ENCODE results near the gene HOMER1.
"Not testable (repeated sequence)": the region's sequence is repeated elsewhere in the genome, so short reads cannot be mapped to it uniquely, and the experiment has no call there.

HOMER1 gene

GRCh38 chr5:79418276-79418675 is 95.7 kb downstream of the HOMER1 start:
- no peak for DNase-seq (ENCODE audit: low read depth, low spot score)

DNA sequence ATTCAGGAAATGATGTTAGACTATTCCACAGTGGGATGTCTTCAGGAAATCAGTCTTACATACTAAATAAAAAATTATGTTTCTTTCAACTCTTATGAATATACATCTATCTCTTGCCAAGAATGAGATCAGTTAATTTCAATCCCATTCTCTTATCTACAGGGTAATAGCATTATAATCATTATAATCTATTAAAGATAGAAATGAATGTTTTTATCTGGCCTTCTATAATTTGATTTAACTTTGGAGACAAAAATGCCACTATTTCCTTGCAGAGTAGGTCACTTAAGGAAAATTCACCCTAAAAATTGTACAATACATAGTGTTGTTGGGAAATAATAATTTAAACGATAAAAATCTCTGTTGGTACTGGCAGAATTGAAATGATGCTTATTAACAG is 96.4 kb downstream of the HOMER1 start:
- no peak for DNase-seq (ENCODE audit: low read depth, low spot score)

- DNase-seq (ENCODE audit: low read depth, low spot score) = no peak
Observed at GRCh38 chr5:79416499-79416898, 97.4 kb downstream of the HOMER1 start.

DNA sequence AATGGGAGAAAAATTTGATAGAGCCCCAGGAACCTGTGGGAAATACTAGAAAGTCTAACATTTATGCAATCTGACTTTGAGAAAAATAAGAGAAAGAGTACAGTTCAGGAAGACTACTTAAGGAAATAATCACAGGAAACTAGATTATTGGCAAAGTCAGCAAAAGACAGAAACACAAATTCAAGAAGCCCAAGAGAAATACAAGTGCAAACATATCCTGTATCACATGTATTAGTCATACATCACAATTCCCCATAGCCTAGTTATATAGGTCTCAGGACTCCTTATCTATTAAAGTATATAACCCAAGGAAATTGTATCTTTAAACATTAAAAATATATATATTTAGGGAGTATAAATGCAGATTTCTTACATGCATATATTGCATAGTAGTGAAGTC is 100.8 kb downstream of the HOMER1 start:
- no peak for DNase-seq (ENCODE audit: low read depth, low spot score)

DNA sequence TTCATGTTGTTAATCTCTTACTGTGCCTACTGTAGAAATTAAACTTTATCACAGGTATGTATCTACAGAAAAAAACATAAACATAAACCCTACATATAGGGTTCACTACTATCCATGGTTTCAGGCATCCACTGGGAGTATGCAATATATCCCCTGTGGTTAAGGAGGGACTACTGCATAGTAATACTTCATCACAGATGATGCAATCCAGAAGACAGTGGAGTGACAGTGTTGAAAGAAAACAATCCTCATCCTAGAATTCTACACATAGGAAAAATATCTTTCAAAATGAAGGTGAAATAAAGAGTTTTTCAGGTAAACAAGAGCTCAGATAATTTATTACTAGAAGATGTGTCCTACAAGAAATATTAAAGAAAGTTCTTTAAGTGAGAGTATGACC is 105.9 kb downstream of the HOMER1 start:
- no peak for DNase-seq (ENCODE audit: low read depth, low spot score)

DNA sequence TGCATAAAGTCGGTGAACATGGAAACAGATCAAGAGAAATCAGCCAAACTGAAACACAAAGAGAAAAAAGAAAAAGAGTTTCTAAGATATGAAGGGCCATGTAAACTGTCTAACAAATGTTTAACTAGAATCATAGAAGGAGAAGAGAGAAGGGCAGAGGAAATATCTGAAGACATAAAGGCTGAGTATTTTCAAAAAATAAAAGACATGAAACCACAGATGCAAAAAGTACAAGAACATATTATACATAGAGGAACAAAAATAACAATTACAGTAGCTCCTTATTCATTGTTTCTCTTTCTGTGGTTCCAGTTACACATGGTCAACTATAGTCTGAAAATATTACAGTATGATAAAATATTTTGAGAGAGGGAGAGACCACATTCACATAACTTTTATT is 106.3 kb downstream of the HOMER1 start:
- DNase-seq (ENCODE audit: low read depth, low spot score) = no peak

DNA sequence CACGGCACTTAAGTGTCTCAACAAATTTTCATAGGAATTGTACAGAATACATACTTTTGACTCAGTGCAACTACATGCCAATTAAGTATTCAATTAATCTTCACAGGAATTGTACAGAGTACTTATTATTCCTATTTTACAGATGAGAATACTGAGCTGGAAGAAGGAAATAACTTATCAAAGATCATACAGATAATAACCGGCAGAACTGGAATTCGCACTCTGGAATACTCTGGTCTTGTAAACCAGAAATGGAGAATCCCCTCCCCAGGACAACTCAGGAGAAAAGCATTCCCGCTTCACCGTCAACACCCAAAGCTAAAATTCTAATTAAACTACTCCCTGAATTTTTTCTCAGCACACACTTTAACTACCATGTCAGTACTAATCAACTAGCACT is 112.7 kb downstream of the HOMER1 start:
- no peak for DNase-seq (ENCODE audit: low read depth, low spot score)

- no peak for DNase-seq (ENCODE audit: low read depth, low spot score)
Observed at GRCh38 chr5:79399046-79399445, 114.9 kb downstream of the HOMER1 start.

GRCh38 chr5:79397080-79397479 is 116.9 kb downstream of the HOMER1 start:
- DNase-seq (ENCODE audit: low read depth, low spot score) = no peak

DNA sequence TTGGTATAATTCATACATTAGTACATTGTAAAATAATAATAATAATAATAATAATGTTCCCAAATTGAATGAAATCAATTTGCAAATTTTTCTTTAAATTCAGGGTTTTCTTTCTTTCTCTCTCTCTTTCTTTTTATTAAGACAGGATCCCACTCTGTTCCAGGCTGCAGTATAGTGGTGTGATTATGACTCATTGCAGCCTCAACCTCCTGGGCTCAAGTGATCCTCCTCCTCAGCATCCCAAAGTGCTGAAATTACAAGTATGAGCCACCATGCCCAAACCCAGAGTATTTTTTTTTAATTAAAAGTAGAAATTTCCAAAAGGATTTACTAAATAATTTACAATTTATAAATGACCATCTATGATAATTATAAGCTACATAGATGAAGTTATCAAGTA is 117.7 kb downstream of the HOMER1 start:
- DNase-seq (ENCODE audit: low read depth, low spot score) = no peak

- DNase-seq (ENCODE audit: low read depth, low spot score) = no peak
Observed at GRCh38 chr5:79395296-79395695, 118.6 kb downstream of the HOMER1 start.

DNA sequence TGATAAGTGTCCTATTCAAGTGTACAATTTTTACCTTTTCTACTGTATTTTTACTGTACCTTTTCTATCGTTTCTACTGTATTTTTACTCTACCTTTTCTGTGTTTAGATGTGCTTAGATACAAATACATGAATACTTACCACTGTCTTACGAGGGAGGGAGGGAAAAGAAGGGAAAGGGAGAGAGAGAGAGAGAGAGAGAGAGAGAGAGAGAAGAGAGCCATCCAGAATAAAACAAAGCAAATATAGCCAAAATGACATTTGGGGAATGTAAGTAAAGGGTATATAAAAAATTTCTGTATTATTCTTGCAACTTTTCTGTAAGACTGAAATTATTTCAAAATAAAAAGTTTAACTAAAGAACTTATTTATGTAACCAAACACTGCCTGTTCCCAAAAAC is 121.2 kb downstream of the HOMER1 start:
- DNase-seq (ENCODE audit: low read depth, low spot score) = no peak

DNA sequence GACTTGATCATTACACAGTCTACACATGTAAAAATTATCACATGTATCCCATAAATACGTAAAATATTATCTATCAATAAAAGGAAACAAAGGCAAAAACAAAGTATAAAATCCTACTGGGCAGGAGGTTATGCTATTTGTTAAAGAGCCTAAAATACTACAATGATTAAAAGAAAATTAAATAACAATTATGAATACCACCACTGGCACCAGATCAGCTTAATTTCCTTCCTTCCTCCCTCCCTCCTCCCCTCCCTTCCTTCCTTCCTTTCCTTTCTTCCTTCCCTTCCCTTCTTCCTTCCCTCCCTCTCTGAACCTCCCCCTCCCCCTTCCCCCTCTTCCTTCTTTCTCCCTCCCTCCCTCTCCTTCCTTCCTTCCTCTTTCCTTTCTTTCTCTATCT is 127.3 kb downstream of the HOMER1 start:
- DNase-seq (ENCODE audit: low read depth, low spot score) = no peak

DNA sequence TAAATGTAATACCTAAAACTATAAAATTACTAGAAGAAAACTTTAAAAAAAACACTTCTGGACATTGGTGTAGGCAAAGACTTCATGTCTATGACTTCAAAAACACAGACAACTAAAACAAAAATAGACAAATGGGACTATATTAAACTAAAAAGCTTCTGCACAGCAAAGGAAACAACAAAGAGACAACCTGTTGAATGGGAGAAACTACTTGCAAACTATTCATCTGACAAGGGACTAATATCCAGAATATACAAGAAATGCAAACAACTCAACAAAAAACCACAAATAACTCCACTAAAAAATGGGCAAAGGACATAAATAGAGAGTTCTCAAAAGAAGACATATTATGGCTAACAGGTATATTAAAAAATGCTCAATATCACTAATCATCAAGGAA is 128.8 kb downstream of the HOMER1 start:
- DNase-seq (ENCODE audit: low read depth, low spot score) = not testable (repeated sequence)

DNA sequence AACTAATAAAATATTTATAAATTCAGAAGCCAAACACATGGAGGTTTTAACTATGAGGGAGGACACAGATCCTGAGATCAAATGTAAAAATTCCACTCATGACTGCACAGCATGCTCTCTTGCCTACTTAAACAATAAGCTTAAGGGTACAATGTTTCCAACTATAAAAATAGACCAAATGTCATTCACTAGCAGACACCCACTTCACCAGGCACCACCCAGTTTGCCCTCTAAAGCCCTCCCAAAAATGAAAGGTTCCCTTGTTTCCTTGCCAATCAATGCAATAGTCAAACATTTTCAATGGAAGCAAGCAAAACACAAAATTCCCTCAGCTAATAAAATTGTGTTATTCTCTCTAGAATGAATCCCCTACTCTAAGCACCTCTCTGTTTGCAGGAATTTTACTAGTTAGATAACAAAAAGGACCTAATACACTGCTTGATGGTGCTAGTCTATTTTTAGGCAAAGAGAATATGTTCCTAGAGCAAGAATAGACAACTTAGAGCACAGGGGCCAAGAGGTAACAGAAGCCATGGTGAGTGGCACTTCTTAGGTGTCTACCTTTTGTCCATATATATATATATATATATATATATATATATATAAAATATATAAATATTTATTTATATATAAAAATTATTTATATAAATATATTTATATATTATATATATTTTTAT is 135.3 kb downstream of the HOMER1 start:
- no peak for DNase-seq (ENCODE audit: low read depth, low spot score)

DNA sequence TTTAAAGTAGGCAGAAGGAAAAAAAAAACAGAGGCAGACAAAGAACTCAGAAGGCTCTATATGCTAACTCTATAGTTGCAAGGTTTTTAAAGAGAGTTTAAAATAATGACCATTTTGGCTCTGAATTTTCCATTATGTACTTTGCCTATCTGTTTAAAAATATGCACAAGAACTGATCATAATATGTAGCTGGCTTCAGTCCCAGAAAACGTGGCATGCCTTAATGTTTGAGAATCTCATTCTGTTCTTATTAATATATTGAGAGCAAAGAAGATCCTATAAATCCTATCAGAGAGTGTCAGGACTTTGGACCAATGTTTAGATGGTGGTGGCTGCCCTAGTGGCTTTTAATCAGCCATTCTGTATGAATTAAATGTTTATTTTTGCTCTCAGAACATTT is 156.5 kb downstream of the HOMER1 start:
- DNase-seq (ENCODE audit: low read depth, low spot score) = no peak

- DNase-seq (ENCODE audit: low read depth, low spot score) = no peak
Observed at GRCh38 chr5:79349881-79350280, 164.1 kb downstream of the HOMER1 start.

DNA sequence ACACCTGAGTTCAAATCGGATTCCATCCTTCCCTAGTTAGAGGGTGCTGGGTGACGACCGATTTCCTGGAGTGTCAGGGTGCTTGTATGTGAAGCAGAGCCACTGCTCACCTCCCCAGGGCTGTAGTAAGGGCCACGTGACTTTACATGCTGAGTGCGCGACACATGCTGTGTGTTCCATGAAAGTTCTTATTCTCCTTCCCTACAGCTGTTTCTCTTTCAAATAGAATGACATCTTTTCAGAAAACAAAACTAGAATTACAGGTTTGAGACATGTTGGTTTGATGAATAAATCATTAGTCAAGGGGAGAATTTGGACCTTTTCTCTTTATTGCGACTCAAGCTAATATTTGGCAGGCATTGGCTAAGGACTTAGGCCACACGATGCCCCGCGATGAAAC is 164.9 kb downstream of the HOMER1 start:
- DNase-seq (ENCODE audit: low read depth, low spot score) = no peak

- DNase-seq (ENCODE audit: low read depth, low spot score) = no peak
Observed at GRCh38 chr5:79346420-79346824, 167.5 kb downstream of the HOMER1 start.

- no peak for DNase-seq (ENCODE audit: low read depth, low spot score)
Observed at GRCh38 chr5:79333852-79334557, 179.9 kb downstream of the HOMER1 start.

DNA sequence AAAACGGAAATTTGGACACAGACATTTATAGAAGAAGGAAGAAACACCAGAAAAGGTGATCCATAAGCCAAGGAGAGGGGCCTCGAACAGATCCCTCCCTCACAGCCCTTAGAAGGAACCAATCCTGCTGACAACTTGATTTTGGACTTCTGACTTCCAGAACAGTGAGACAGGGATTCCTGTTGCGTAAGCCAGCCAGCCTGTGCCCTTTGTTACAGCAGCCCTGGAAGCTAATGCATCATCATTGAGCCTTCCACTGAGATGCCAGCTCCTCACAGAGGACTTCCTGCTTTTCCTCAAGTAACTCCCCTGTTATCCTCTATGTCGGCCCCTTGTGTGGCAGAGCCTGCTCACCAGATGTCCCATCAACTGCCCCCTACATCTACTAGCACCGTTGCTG is 183.9 kb downstream of the HOMER1 start:
- no peak for DNase-seq (ENCODE audit: low read depth, low spot score)

DNA sequence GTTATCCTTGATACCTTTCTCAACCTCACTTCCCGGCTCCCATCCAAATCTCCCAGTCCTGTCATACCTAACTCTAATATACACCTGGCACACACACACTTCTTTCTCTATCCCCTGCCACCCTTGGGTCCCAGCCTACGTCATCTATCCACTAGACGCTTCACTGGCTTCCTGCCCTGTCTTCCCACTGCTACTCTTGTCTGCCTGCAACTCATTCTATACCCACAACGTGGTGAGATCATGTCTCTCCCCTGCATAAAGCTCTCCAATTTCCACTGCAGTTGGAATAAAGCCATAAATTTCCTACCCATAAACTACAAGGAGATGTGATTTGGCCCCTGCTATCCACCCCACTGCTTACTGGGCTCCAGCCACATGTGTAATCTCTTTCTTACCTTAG is 184.5 kb downstream of the HOMER1 start:
- DNase-seq (ENCODE audit: low read depth, low spot score) = no peak
